NB4 (cell line): Measurements from ENCODE around the gene ARRDC4.

Source experiments
- DNase-seq: peaks from one replicate; pipeline ENCODE4 v3.0.0; 2010; ENCODE audit warnings: low read depth
- H3K4me3 ChIP-seq: one replicate; pipeline ENCODE4 v1.5.1; 2011; ENCODE audit warnings: mild to moderate bottlenecking, low read depth, low read length, moderate library complexity
- MYC ChIP-seq: IDR thresholded peaks from 2 replicates; pipeline ENCODE4 v1.6.1; 2011; ENCODE audit warnings: low read depth, low read length
- POLR2A ChIP-seq: IDR thresholded peaks from 2 replicates; pipeline ENCODE4 v1.6.1; 2011; ENCODE audit warnings: mild to moderate bottlenecking; ENCODE audit not compliant: insufficient read length; ENCODE audit errors: extremely low read depth
- TF ChIP-seq, protein P1 (sequence below): IDR thresholded peaks from one replicate; pipeline ENCODE4 v1.5.1; 2012; ENCODE audit warnings: low read depth, low read length
- TF ChIP-seq, protein P2 (sequence below): IDR thresholded peaks from 2 replicates; pipeline ENCODE4 v1.6.1; 2011; ENCODE audit warnings: low read depth, low read length

Gene ARRDC4

DNA sequence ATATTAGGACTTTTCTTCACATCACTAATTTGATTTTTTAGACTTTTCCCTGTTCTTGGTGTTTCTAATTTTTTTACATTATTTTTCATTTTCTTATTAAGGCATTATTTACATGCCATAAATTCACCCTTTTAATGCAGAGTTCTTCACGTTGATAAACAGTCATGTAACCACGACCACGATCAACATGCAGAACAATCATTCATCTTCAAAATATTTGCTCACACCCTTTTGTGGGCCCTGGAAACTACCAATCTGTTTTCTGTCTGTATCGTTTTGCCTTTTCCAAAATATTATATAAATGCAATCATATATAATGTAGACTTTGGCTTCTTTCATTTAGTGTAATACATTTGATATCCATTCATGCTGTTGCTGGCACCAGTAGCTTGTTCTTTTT is 48.7 kb downstream of the ARRDC4 start:
- DNase-seq, result no peak
- TF ChIP-seq MYC, result no peak
- TF ChIP-seq, protein P1, sequence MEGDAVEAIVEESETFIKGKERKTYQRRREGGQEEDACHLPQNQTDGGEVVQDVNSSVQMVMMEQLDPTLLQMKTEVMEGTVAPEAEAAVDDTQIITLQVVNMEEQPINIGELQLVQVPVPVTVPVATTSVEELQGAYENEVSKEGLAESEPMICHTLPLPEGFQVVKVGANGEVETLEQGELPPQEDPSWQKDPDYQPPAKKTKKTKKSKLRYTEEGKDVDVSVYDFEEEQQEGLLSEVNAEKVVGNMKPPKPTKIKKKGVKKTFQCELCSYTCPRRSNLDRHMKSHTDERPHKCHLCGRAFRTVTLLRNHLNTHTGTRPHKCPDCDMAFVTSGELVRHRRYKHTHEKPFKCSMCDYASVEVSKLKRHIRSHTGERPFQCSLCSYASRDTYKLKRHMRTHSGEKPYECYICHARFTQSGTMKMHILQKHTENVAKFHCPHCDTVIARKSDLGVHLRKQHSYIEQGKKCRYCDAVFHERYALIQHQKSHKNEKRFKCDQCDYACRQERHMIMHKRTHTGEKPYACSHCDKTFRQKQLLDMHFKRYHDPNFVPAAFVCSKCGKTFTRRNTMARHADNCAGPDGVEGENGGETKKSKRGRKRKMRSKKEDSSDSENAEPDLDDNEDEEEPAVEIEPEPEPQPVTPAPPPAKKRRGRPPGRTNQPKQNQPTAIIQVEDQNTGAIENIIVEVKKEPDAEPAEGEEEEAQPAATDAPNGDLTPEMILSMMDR, result no peak
- no peak for TF ChIP-seq POLR2A
- TF ChIP-seq, protein P2, sequence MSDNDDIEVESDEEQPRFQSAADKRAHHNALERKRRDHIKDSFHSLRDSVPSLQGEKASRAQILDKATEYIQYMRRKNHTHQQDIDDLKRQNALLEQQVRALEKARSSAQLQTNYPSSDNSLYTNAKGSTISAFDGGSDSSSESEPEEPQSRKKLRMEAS, result no peak

DNA sequence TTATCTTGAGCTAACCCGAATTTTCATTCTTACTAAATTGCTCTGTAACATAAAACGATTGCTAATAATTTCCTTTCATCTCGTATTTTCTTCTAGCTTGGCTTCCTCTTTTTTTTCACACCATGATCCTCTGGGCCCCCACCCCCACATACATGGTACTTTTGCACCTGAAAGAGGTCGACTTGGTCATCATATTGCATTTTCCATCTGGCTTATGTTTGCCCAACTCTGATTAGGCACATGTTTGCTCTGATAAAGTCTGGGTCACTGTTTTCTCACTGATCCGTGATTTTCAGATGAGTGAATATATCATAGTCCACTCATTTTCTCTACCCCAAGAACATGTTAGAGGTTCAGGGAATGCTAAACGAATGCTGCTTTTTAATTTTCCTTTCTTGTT is 49.5 kb downstream of the ARRDC4 start:
- DNase-seq, result no peak
- H3K4me3 ChIP-seq, result no peak overlapping the region
- TF ChIP-seq, protein P2, result no peak
- no peak for TF ChIP-seq POLR2A
- TF ChIP-seq MYC, result no peak
- TF ChIP-seq, protein P1, result no peak

More for the DNA sequence above, 48.7 kb downstream of the ARRDC4 start:
- H3K4me3 ChIP-seq, result no peak overlapping the region

DNA sequence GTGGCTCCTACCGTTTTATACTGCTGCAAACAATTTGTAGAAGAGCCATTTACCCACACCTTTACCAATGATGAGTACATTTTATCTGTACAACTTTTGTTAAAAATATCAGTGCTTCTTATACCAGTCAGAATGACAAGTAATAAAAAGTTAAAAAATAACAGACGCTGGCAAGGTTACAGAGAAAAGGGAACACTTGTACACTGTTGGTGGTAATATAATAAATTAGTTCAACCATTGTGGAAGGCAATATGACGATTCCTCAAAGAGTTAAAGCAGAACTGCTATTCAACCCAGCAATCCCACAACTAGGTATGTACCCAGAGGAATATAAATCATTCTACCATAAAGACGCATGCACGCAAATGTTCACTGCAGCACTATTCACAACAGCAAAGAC is 51.9 kb downstream of the ARRDC4 start:
- no peak for DNase-seq
- H3K4me3 ChIP-seq, result no peak overlapping the region
- TF ChIP-seq, protein P1, result no peak
- TF ChIP-seq MYC (no peak), POLR2A (no peak)
- TF ChIP-seq, protein P2, result no peak

DNA sequence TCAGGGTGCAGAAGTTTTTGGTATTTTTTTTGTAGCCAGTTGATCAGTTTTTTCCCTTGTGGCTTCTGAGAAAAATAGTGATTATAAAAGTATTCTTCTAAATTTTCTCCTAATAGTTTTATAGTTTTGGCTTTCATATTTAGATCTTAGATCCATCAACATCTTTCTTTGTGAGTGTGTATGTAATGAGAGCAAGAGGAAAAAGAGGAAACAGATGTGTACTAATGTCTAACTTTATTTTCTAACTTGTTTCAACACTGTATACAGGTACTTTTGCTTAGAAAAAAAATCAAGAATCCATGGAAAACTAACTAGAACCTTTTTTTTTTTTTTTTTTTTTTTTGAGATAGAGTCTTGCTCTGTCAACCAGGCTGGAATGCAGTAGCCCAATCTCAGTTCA is 53.1 kb downstream of the ARRDC4 start:
- no peak overlapping the region for H3K4me3 ChIP-seq
- TF ChIP-seq POLR2A (no peak), MYC (no peak)
- TF ChIP-seq, protein P2, result no peak
- TF ChIP-seq, protein P1, result no peak
- DNase-seq, result no peak

DNA sequence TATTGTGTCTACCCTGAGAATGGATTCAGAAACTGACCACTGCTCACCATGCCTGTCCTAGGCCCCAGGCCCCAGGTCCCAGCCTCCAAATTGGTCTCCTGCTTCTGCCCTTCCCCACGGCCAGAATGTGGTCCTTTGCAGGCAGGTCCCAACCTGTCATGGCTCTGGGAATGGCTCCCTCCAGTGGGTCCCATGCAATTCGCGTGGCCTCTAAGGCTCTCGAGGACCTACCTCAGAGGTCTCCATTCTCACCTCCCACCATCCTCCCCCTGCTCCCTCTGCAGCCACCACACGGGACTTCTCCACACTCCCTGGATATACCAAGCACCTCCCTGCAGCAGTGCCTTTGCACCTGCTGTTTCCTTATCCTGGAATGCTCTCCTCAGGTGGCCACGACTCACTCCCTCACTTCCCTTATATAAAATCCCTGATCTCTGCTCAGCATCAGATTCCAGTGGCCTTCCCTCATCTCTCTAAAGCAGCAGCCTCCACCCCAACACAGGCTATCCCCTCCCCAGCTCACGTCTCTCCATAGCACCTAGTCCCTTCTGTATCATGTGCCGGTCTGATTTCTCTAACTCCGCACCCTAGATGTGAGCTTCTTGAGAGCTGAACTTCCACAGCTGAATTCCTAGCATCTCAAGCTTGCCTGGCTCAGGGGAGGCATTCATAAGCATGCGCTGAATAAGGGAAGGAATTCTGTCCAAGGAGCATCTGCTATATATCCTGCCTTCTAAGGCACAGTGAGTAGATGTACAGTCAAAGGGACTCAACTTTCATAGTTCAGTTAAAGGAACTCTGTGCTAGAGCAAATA is 56.9 kb downstream of the ARRDC4 start:
- TF ChIP-seq MYC (no peak), POLR2A (no peak)
- TF ChIP-seq, protein P1, result no peak
- TF ChIP-seq, protein P2, result no peak
- H3K4me3 ChIP-seq, result no peak overlapping the region
- no peak for DNase-seq

DNA sequence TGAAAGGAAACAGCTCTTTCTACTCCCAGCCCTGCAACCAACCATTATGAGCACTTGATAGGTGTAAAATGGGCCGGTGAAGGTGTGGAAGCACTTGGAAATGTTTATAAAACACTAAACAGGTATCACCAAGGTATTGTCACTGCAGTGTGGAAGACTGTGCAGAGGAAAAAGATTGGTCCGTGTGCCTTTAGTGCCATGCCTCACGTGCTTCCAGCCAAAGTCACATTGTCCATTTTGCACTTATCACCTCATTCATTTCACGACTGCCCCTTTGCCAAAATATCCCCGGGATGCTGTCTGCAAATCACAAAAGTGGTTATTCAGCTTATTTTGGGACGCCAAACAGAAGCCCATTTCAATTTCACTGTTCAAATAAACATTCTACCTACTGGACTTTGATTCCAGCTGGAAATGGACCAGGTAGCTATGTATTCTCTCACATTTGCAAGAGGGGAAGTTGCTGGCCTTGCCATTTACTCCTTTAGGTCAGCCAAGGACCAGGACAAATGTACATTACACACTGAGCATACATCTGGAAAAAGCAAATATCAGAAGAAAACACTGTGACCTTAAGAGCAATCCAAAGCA is 58.4 kb downstream of the ARRDC4 start:
- no peak overlapping the region for H3K4me3 ChIP-seq
- DNase-seq, result no peak
- no peak for TF ChIP-seq MYC
- TF ChIP-seq POLR2A, result no peak
- TF ChIP-seq, protein P2, result no peak
- TF ChIP-seq, protein P1, result no peak
